Tongue (tissue), 2 donors: ENCODE data around the gene TNFRSF6B. TPM values are rescaled to one million over a fixed set of nuclear protein-coding genes. Genes with fewer than 3 reads are reported as not detected.

Experiments used
- DNase-seq: peaks from one replicate; pipeline ENCODE4 v3.0.0-alpha.2; 2015
- total RNA-seq: library from RNA; depleted of rRNA; stranded (reverse); fragments of >200 nt; gene quantifications from one replicate; pipeline ENCODE4 v1.2.3, GENCODE V29; 2014

Gene TNFRSF6B
- total RNA-seq, 1 donor from 2014 or later, result 1.1 TPM

GRCh38 chr20:63686094-63686491 lies 10.4 kb upstream of the TNFRSF6B start:
- DNase-seq, result no peak

DNA sequence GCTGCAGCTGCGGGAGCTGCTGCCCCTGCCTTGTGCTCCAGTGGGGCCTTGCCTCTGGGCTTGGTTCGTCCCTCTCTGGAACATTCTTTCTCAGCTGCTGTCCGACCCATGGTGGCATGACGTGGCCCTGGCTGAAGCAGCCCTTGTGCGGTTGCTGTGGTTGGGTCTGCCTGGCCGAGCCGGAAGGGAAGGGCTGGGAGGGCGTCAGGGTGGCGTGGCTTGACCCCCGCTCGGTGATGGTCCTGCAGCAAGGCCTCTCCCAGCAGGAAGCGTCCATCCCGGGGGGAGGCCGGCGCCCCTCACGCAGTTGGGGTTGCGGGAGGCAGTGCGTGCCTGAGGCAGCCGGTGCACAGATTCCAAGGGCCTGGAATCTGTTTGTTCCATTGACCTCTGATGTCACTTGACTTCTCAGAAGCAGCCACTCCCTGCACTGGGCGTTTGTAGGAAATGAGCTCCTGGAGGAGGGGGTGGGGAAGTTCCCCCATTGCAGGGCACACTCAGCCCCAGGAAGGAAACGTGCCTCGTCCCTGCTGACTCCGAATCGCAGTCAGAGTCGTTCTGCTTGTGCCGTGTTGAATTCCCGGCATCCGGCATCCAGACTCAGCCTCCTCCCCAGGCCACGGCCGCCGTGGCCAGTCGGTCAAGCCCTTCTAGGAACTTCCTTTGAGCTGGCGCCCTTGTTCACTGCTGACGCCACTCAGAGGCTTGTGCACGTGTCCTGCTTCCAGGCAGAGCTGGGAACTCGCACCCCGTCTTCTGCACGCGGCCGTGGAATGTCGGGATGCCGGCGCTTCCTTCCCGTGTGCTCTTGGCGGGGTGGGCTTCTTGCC lies 9.7 kb upstream of the TNFRSF6B start:
- peak; percentile 51 for DNase-seq

DNA sequence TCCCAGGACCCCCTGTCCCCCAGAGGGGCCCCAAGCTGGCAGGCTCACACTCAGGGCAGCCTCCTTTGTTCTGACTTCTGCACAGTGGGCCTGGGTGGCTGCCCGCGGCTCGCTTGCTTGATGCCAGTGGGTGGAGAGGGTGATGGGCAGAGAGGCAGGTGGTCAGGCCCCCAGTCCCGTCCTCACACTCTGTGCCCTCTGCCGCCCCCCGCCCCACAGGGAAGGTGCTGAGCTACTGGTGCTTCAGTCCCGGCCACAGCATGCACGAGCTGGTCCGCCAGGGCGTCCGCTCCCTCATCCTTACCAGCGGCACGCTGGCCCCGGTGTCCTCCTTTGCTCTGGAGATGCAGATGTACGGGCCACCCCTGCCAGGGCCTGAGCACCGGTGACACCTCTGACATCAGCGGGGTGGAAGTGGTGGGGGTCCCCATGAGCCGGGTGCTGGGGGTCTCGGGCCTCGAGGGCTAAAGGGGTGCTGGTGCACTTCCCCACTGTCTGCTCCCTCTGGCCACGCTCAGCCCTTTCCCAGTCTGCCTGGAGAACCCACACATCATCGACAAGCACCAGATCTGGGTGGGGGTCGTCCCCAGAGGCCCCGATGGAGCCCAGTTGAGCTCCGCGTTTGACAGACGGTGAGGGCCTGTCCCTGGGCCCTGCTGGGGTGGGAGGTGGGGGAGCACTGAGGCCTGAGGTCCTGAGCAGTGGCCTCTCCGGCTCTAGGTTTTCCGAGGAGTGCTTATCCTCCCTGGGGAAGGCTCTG lies 8.9 kb upstream of the TNFRSF6B start:
- DNase-seq, result no peak

DNA sequence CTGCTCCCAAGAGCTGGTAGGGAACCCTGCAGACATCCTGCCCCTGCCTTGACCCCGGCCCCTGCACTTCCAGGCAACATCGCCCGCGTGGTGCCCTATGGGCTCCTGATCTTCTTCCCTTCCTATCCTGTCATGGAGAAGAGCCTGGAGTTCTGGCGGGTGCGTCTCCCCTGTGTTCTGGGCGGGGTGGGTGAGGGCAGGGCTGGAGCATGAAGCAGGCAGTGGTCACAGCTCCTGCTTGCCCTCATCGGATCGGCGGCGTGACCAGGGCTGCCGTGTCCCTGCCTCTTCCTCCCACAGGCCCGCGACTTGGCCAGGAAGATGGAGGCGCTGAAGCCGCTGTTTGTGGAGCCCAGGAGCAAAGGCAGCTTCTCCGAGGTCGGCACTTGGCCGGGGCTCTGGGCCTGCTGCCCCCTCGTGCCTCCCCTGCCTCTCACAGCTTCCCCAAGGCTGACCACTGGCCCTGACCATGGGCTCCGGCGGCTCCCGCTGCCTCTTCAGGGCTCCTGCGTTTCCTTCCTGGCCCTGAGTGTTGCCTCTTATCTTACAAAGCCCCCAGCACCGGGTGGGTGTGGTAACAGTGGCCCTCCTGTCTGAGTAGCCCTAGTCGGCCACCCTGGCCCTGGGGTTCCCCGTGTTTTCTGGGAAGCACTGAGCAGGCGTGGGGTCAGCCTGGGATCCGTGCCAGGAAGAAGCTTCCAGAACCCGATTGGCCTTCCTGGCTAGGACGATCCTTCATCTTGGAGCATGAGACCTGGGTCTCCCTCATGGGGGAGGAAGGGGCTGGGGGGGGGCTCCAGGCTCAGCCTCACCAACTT lies 8.0 kb upstream of the TNFRSF6B start:
- no peak for DNase-seq

- DNase-seq, result no peak
Measured at GRCh38 chr20:63689046-63690002, 7.1 kb upstream of the TNFRSF6B start.

- no peak for DNase-seq
Measured at GRCh38 chr20:63690003-63690897, 6.2 kb upstream of the TNFRSF6B start.

DNA sequence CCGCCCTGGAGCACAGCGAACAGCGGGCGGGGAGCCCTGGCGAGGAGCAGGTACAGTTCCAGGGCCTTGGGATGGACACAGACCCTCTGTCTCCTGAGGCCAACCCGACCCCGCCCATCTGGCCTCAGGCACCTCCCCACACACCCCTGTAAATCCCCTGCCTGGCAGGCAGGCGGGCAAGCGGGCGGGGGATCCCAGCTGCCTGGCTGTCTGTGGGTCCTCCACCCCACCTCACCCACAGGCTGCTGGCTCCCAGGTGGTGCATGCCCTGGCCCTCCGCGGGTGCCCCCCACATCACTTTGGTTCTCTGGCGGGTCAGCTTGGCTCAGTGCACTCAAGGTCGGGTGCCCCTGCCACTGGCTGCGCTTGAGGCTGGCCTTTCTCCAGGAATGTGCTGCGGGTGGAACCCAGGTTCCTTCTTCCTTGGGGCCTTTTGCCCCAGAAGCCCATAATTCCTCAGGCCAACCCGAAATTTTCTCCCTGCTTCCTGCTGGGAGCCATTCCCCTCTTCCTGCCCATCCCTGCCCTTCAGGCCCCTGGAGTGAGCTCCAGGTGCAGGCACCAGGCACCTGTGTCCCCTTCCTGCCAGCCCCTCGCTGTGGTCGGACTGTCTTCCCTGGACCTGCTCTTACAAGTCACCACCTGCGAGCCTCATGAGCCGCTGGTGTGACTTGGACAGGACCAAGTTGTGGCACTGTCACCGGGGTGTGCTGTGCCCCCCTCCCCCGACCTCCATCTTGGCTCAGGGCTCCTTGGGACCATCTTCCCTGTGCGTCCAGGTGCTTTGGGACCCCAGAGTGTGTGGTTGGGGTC lies 5.3 kb upstream of the TNFRSF6B start:
- DNase-seq, result no peak

GRCh38 chr20:63691711-63692435 lies 4.6 kb upstream of the TNFRSF6B start:
- no peak for DNase-seq

DNA sequence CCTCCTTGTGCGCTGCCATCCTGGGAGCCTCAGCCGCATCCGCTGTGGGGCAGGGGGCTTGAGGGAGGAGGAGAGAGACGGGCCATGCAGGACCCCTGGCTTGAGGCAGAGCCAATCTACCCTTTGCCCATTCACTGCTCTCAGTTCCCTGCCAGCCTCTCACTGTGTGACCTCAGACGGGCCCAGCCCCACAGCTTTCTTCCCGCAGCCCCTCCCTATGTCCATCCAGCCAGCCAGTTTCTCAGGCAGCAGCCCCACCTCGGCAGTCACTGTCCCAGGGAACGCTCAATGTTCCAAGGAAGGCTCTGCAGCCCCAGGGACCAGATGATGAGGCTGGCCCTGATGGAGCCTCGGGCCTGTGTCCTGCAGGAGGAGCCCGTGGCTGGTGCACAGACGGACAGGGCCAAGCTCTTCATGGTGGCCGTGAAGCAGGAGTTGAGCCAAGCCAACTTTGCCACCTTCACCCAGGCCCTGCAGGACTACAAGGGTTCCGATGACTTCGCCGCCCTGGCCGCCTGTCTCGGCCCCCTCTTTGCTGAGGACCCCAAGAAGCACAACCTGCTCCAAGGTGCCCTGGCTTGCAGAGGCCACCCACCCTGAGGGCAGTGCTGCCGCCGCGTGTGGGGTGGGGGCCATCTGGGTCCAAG lies 3.9 kb upstream of the TNFRSF6B start:
- no peak for DNase-seq

GRCh38 chr20:63693083-63693732 lies 3.2 kb upstream of the TNFRSF6B start:
- DNase-seq, result no peak

DNA sequence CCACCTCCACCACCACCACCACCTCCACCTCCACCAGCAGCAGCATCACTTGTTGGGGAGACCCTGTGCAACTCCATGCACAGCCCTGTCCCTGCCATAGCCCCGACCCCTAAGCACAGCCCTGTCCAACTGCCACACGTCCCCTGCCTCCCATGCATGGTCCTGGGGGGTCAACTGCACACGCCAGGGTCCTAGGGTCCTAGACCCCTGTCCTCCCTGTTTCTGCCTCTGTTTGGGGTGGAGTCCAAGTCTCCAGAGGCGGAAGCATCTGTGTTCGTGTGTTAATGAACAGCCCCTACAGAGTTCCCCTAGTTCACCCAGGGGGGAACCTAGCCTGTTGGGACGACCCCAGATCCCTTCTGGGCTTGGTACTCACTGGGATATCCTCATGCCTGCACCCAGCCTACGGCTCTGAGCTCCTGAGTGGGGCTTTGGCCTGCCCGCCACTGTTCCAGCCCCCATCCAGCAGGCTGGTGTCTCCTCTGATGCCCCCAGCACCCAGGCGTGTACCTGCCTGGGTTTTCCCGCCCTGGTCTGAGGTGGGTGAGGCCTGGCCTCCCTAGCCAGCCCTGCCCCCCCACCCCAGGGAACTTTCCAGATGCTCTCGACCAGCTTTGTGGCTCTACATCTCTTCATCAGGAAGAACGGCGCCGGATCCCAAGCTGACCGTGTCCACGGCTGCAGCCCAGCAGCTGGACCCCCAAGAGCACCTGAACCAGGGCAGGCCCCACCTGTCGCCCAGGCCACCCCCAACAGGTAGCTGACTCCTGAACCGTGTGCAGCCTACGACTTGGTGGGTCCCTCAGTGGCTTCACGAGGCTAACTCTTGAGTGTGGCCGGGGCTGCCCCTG lies 2.5 kb upstream of the TNFRSF6B start:
- no peak for DNase-seq

DNA sequence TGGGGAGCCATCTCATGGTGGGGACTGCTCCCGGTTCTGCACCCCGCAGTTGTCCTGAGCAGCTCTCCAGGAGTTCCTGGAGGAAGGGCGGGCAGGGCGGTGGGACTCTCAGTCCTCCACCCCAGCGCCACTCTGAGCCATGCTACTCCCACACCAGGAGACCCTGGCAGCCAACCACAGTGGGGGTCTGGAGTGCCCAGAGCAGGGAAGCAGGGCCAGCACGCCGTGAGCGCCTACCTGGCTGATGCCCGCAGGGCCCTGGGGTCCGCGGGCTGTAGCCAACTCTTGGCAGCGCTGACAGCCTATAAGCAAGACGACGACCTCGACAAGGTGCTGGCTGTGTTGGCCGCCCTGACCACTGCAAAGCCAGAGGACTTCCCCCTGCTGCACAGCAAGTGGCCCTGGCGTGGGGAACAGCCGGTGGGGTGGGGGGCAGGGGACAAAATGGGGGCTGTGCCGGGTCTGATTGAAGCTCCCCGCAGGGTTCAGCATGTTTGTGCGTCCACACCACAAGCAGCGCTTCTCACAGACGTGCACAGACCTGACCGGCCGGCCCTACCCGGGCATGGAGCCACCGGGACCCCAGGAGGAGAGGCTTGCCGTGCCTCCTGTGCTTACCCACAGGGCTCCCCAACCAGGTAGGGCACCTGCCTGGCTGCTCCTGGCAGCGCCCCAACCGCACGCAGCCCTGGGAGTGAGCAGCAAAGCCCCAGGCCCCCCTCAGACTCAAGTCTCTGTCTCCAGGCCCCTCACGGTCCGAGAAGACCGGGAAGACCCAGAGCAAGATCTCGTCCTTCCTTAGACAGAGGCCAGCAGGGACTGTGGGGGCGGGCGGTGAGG lies 1.6 kb upstream of the TNFRSF6B start:
- DNase-seq, result no peak

DNA sequence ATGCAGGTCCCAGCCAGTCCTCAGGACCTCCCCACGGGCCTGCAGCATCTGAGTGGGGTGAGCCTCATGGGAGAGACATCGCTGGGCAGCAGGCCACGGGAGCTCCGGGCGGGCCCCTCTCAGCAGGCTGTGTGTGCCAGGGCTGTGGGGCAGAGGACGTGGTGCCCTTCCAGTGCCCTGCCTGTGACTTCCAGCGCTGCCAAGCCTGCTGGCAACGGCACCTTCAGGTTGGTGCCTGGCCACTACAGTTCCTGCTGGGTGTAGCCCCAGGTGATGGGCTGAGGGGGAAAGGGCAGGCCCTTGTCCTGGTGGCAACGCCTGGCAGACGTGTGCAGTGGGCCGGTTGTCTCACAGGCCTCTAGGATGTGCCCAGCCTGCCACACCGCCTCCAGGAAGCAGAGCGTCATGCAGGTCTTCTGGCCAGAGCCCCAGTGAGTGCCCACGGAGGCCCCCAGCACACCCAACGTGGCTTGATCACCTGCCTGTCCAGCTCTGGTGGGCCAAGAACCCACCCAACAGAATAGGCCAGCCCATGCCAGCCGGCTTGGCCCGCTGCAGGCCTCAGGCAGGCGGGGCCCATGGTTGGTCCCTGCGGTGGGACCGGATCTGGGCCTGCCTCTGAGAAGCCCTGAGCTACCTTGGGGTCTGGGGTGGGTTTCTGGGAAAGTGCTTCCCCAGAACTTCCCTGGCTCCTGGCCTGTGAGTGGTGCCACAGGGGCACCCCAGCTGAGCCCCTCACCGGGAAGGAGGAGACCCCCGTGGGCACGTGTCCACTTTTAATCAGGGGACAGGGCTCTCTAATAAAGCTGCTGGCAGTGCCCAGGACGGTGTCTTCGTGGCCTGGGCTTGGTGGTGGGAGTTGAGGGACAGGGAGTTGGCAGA lies 787 bp upstream of the TNFRSF6B start:
- no peak for DNase-seq

GRCh38 chr20:63696306-63696627 lies 185 bp upstream of the TNFRSF6B start:
- DNase-seq, result peak; percentile 56

DNA sequence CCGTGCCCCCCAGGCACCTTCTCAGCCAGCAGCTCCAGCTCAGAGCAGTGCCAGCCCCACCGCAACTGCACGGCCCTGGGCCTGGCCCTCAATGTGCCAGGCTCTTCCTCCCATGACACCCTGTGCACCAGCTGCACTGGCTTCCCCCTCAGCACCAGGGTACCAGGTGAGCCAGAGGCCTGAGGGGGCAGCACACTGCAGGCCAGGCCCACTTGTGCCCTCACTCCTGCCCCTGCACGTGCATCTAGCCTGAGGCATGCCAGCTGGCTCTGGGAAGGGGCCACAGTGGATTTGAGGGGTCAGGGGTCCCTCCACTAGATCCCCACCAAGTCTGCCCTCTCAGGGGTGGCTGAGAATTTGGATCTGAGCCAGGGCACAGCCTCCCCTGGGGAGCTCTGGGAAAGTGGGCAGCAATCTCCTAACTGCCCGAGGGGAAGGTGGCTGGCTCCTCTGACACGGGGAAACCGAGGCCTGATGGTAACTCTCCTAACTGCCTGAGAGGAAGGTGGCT lies 960 bp downstream of the TNFRSF6B start:
- DNase-seq, result no peak
